ENCODE data around the gene GPC1. TPM values are rescaled to one million over a fixed set of nuclear protein-coding genes. Genes with fewer than 3 reads are reported as not detected.
A peak's percentile ranks its signal among the peaks of the same experiment; 100 is the strongest.

The GPC1 gene
- total RNA-seq, 2 donors from 2014 or later, result 1.6 to 5.5 TPM

- H3K9me3 Mint-ChIP-seq, result no peaks in the 10 kb centered on the region
- no peaks in the 10 kb centered on the region for H3K36me3 Mint-ChIP-seq
- DNase-seq (ENCODE audit: low spot score in 2 of 2) (no peak), ATAC-seq (no peak)
- no peak overlapping the region for H3K27ac Mint-ChIP-seq
Measured at GRCh38 chr2:240395448-240395847, 40.0 kb upstream of the GPC1 start.

- no peaks in the 10 kb centered on the region for H3K9me3 Mint-ChIP-seq
- no peak for ATAC-seq
- H3K36me3 Mint-ChIP-seq, result no peaks in the 10 kb centered on the region
- H3K27ac Mint-ChIP-seq, result no peak overlapping the region
- no peak for DNase-seq (ENCODE audit: low spot score in 2 of 2)
Measured at GRCh38 chr2:240395896-240396622, 39.4 kb upstream of the GPC1 start.

- no peaks in the 10 kb centered on the region for H3K36me3 Mint-ChIP-seq
- no peaks in the 10 kb centered on the region for H3K9me3 Mint-ChIP-seq
- peak in 1 of 2 donors; percentile 40 for DNase-seq (ENCODE audit: low spot score in 2 of 2)
- H3K27ac Mint-ChIP-seq, result no peak overlapping the region
- ATAC-seq, result no peak
Measured at GRCh38 chr2:240396623-240397541, 38.6 kb upstream of the GPC1 start.

GRCh38 chr2:240397542-240397916, 37.9 kb upstream of the GPC1 start:
- ATAC-seq, result no peak
- H3K9me3 Mint-ChIP-seq, result no peaks in the 10 kb centered on the region
- DNase-seq (ENCODE audit: low spot score in 2 of 2), result peak in 1 of 2 donors; percentile 31
- no peaks in the 10 kb centered on the region for H3K36me3 Mint-ChIP-seq
- no peak overlapping the region for H3K27ac Mint-ChIP-seq

GRCh38 chr2:240397924-240398645, 37.4 kb upstream of the GPC1 start:
- DNase-seq (ENCODE audit: low spot score in 2 of 2), result peak in 1 of 2 donors; percentile 18
- H3K36me3 Mint-ChIP-seq, result no peaks in the 10 kb centered on the region

GRCh38 chr2:240398661-240399267, 36.7 kb upstream of the GPC1 start:
- ATAC-seq (no peak), DNase-seq (ENCODE audit: low spot score in 2 of 2) (peak in 1 of 2 donors; percentile 51)
- H3K9me3 Mint-ChIP-seq, result no peaks in the 10 kb centered on the region
- no peak overlapping the region for H3K27ac Mint-ChIP-seq
- H3K36me3 Mint-ChIP-seq, result no peaks in the 10 kb centered on the region

More at GRCh38 chr2:240397924-240398645, 37.4 kb upstream of the GPC1 start:
- Mint-ChIP-seq H3K27ac (no peak overlapping the region), H3K9me3 (no peaks in the 10 kb centered on the region)
- ATAC-seq, result no peak

GRCh38 chr2:240399419-240400324, 35.8 kb upstream of the GPC1 start:
- Mint-ChIP-seq H3K9me3 (no peaks in the 10 kb centered on the region), H3K27ac (no peak overlapping the region), H3K36me3 (no peaks in the 10 kb centered on the region)
- DNase-seq (ENCODE audit: low spot score in 2 of 2) (peak; percentile 1 to 33), ATAC-seq (no peak)

GRCh38 chr2:240400371-240401161, 34.9 kb upstream of the GPC1 start:
- ATAC-seq (no peak), DNase-seq (ENCODE audit: low spot score in 2 of 2) (peak; percentile 1 to 33)
- H3K36me3 Mint-ChIP-seq, result no peaks in the 10 kb centered on the region
- no peak overlapping the region for H3K27ac Mint-ChIP-seq
- no peaks in the 10 kb centered on the region for H3K9me3 Mint-ChIP-seq

GRCh38 chr2:240401308-240401707, 34.2 kb upstream of the GPC1 start:
- Mint-ChIP-seq H3K27ac (no peak overlapping the region), H3K36me3 (no peaks in the 10 kb centered on the region), H3K9me3 (no peaks in the 10 kb centered on the region)
- DNase-seq (ENCODE audit: low spot score in 2 of 2), result peak; percentile 1 to 28
- no peak for ATAC-seq

- H3K36me3 Mint-ChIP-seq, result no peaks in the 10 kb centered on the region
- no peak for ATAC-seq
- peak; percentile 2 to 31 for DNase-seq (ENCODE audit: low spot score in 2 of 2)
- H3K9me3 Mint-ChIP-seq, result no peaks in the 10 kb centered on the region
- H3K27ac Mint-ChIP-seq, result peak overlapping the region; percentile 65 to 77
Measured at GRCh38 chr2:240401781-240402551, 33.5 kb upstream of the GPC1 start.

- H3K9me3 Mint-ChIP-seq, result no peaks in the 10 kb centered on the region
- peak; percentile 22 to 50 for ATAC-seq
Measured at GRCh38 chr2:240402566-240403272, 32.7 kb upstream of the GPC1 start.

GRCh38 chr2:240403396-240404104, 31.9 kb upstream of the GPC1 start:
- peak; percentile 2 to 42 for DNase-seq (ENCODE audit: low spot score in 2 of 2)
- H3K27ac Mint-ChIP-seq, result peak overlapping the region; percentile 77 to 83
- peak; percentile 63 to 67 for ATAC-seq
- H3K9me3 Mint-ChIP-seq, result no peaks in the 10 kb centered on the region
- no peaks in the 10 kb centered on the region for H3K36me3 Mint-ChIP-seq

More at GRCh38 chr2:240402566-240403272, 32.7 kb upstream of the GPC1 start:
- Mint-ChIP-seq H3K36me3 (no peaks in the 10 kb centered on the region), H3K27ac (peak overlapping the region; percentile 65 to 77)
- DNase-seq (ENCODE audit: low spot score in 2 of 2), result peak; percentile 1 to 48

GRCh38 chr2:240404174-240404852, 31.1 kb upstream of the GPC1 start:
- no peak overlapping the region for H3K27ac Mint-ChIP-seq
- ATAC-seq, result no peak
- H3K36me3 Mint-ChIP-seq, result no peaks in the 10 kb centered on the region
- DNase-seq (ENCODE audit: low spot score in 2 of 2), result peak in 1 of 2 donors; percentile 35
- no peaks in the 10 kb centered on the region for H3K9me3 Mint-ChIP-seq
